Left lung (tissue), 10 donors: ENCODE data around the gene PTPRC. TPM values are rescaled to one million over a fixed set of nuclear protein-coding genes. Genes with fewer than 3 reads are reported as not detected.

Source experiments
- ATAC-seq: fragments of 200-7000 bp; cut with Tn5 transposase; one replicate; pipeline ENCODE4 v1.9.1; 2020; ENCODE audit warnings: moderate library complexity
- DNase-seq, 4 donors: peaks; one replicate each; pipeline ENCODE4 v3.0.0-alpha.2; 2013 to 2020
- H3K27ac ChIP-seq, 2 donors: fragments of 200-600 bp; sonication (generic) in 1 of 2; one replicate each; pipeline versions ENCODE4 v1.5.0 to v1.8.0; 2020 to 2021
- H3K27me3 ChIP-seq, 2 donors: fragments of 200-600 bp; sonication (generic) in 1 of 2; one replicate each; pipeline versions ENCODE4 v1.5.0 to v1.8.0; 2020 to 2021
- H3K36me3 ChIP-seq, 2 donors: fragments of 200-600 bp; sonication (generic) in 1 of 2; one replicate each; pipeline versions ENCODE4 v1.5.0 to v1.8.0; 2020 to 2021
- H3K4me1 ChIP-seq, 2 donors: fragments of 200-600 bp; one replicate each; pipeline ENCODE4 v1.8.0; 2021
- H3K4me3 ChIP-seq, 2 donors: fragments of 200-600 bp; sonication (generic) in 1 of 2; one replicate each; pipeline versions ENCODE4 v1.5.0 to v1.8.0; 2020 to 2021; ENCODE audit warnings: mild to moderate bottlenecking in 1 of 2
- H3K9me3 ChIP-seq, 2 donors: fragments of 200-600 bp; sonication (generic) in 1 of 2; one replicate each; pipeline versions ENCODE4 v1.5.0 to v1.8.0; 2020 to 2021
- intact Hi-C, 2 donors: fragments of 100-400 bp; cut with DNase I; formaldehyde crosslinking; loops; one replicate each; pipeline versions ENCODE4 v1.11.2 to v1.14.2; 2022
- polyA plus RNA-seq, 6 donors: library from polyadenylated mRNA; unstranded; fragments of 120-200 nt; gene quantifications; one replicate each; pipeline ENCODE4 v1.2.1, GENCODE V29; 2013; ENCODE audit not compliant: insufficient read length in 6 of 6
- total RNA-seq, 2 donors: library from RNA; stranded (reverse); fragmentation: NEBNext Ultra II Directional; extraction: Animal tissue kit (Norgen Biotek cat#: 25700); gene quantifications; one replicate each; pipeline ENCODE4 v1.2.1, GENCODE V29; 2021
- TF ChIP-seq, protein P1 (sequence below), 2 donors: fragments of 200-600 bp; sonication (generic) in 1 of 2; IDR thresholded peaks; one replicate each; pipeline versions ENCODE4 v1.5.0 to v1.8.0; 2021; ENCODE audit warnings: antibody characterized with exemption in 2 of 2
- donor health status: DM: no; HTN: yes; CAD: no.
- donor health status: DM: no; HTN: no; CAD: no.

PTPRC gene
- total and polyA plus RNA-seq, 8 donors, result 7.0 to 180 (median 9.9) TPM

DNA sequence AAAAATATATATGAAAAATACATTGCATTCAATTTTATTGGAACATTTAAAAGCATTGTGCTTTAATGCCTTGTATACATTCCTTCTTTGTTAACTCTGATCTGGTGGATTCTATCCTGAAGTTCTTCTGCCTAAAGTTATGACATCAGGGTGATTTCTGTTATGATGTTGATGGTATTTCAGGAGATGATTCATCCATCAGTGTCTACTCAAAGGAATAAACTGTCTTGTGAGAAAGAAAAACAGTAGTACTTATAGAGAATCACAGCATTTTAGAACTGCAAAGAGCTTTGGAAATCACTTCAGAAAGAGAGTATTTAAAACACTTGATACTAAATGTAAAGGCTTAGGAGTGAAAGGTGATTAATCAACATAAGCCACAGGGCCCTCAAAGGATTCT lies 155.7 kb downstream of the PTPRC start:
- no peak overlapping the region for H3K4me3 ChIP-seq
- TF ChIP-seq, protein P1, sequence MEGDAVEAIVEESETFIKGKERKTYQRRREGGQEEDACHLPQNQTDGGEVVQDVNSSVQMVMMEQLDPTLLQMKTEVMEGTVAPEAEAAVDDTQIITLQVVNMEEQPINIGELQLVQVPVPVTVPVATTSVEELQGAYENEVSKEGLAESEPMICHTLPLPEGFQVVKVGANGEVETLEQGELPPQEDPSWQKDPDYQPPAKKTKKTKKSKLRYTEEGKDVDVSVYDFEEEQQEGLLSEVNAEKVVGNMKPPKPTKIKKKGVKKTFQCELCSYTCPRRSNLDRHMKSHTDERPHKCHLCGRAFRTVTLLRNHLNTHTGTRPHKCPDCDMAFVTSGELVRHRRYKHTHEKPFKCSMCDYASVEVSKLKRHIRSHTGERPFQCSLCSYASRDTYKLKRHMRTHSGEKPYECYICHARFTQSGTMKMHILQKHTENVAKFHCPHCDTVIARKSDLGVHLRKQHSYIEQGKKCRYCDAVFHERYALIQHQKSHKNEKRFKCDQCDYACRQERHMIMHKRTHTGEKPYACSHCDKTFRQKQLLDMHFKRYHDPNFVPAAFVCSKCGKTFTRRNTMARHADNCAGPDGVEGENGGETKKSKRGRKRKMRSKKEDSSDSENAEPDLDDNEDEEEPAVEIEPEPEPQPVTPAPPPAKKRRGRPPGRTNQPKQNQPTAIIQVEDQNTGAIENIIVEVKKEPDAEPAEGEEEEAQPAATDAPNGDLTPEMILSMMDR (IDR thresholded peaks at IDR 0.05), result no peak
- H3K36me3 ChIP-seq, result no peaks in the 10 kb centered on the region
- DNase-seq, result no peak
- H3K27ac ChIP-seq, result no peak overlapping the region
- H3K27me3 ChIP-seq, result no peaks in the 10 kb centered on the region
- no peaks in the 10 kb centered on the region for H3K4me1 ChIP-seq
- H3K9me3 ChIP-seq, result peaks cover 0 to 16% of the 10 kb centered on the region in 2 donors
- ATAC-seq, result no peak
- intact Hi-C loops, result no loop called here

DNA sequence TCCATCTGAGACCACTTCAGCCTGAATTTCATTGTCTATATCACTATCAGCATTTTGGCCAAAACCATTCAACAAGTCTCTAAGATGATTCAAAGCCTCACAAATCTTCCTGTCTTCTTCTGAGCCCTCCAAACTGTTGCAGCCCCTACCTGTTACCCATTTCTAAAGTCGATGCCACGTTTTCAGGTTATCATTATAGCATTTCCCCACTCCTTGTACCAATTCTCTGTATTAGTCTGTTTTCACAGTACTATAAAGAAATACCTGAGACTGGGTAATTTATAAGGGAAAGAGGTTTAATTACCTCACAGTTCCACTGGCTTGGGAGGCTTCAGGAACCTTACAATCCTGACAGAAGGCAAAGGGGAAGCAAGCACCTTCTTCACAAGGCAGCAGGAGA lies 158.8 kb downstream of the PTPRC start:
- TF ChIP-seq, protein P1 (IDR thresholded peaks at IDR 0.05), result no peak
- intact Hi-C loops, result no loop called here
- Histone ChIP-seq H3K4me1 (no peaks in the 10 kb centered on the region), H3K27me3 (no peaks in the 10 kb centered on the region), H3K9me3 (peaks cover 0 to 16% of the 10 kb centered on the region in 2 donors), H3K4me3 (no peak overlapping the region), H3K27ac (no peak overlapping the region), H3K36me3 (no peaks in the 10 kb centered on the region)
- ATAC-seq (no peak), DNase-seq (no peak)

DNA sequence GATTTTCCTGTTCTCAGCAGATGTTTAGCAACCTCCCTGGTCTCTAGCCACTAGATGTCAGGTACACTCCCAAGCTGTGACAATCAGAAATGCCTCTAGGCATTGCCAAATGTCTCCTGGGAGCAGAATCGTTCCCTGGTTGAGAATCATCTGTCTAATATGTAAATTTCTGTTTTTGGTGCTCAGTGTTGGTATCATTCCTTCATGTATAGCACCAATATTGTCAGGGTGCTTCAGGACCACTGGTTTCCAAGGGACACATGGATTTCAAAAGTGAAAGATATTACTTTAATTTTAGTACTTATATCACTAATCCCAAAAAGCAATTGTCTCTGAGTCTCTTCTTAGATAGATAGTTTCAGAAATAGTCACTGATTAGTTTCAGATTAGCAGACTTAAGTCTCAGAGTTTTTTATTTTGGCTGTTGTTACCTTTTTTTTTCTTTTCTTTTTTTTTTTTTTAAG lies 160.1 kb downstream of the PTPRC start:
- Histone ChIP-seq H3K36me3 (no peaks in the 10 kb centered on the region), H3K4me1 (no peaks in the 10 kb centered on the region), H3K27ac (no peak overlapping the region), H3K27me3 (no peaks in the 10 kb centered on the region), H3K9me3 (peaks cover 0 to 16% of the 10 kb centered on the region in 2 donors), H3K4me3 (no peak overlapping the region)
- ATAC-seq, result no peak
- no peak for DNase-seq
- intact Hi-C loops, result no loop called here
- TF ChIP-seq, protein P1 (IDR thresholded peaks at IDR 0.05), result no peak

DNA sequence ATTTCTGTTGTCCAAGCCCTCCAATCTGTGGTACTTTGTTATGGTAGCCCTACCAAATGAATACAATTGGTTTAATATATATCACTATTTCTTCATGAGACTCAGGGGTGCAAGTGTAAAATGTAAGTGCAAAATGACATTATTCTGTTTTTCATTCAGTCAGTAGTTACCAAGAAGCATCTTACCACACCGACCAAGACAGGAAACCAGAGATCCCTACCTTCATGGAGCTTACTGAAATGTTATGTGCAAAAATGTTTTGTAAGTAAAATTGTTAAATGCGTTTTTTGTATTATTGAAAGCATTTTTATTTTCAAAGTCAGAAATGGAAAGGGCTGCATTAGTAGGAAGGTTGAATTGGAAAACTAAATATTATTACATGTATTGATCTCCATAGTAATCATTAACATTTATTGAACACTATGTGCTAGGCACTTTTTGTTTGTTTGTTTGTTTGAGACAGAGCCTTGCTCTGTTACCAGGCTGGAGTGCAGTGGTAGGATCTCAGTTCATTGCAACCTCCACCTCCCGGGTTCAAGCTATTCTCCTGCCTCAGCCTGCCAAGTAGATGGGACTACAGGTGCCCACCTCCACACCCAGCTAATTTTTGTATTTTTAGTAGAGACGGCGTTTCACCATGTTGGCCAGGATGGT lies 166.8 kb downstream of the PTPRC start:
- intact Hi-C loops, result no loop called here
- TF ChIP-seq, protein P1 (IDR thresholded peaks at IDR 0.05), result no peak
- no peaks in the 10 kb centered on the region for H3K36me3 ChIP-seq
- no peak for DNase-seq
- no peak for ATAC-seq
- no peak overlapping the region for H3K27ac ChIP-seq
- peaks cover 0 to 2% of the 10 kb centered on the region in 2 donors for H3K9me3 ChIP-seq
- no peaks in the 10 kb centered on the region for H3K4me1 ChIP-seq
- H3K4me3 ChIP-seq, result no peak overlapping the region
- H3K27me3 ChIP-seq, result no peaks in the 10 kb centered on the region

DNA sequence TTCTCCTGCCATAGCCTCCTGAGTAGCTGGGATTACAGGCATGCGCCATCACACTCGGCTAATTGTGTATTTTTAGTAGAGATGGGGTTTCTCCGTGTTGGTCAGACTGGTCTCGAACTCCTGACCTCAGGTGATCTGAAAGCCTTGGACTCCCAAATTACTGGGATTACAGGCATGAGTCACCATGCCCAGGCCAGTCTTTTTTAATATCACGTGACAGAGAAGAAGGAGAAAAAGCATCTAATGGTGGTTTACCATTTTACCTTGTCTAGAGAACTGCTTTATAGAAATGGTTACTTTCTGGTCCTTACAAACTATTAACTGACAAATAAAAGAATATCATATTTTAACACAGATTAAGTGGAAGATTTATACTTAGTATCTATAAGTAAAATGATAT lies 168.0 kb downstream of the PTPRC start:
- intact Hi-C loops, result no loop called here
- Histone ChIP-seq H3K36me3 (no peaks in the 10 kb centered on the region), H3K27me3 (no peaks in the 10 kb centered on the region), H3K9me3 (peaks cover 0 to 2% of the 10 kb centered on the region in 2 donors), H3K27ac (no peak overlapping the region), H3K4me1 (no peaks in the 10 kb centered on the region), H3K4me3 (no peak overlapping the region)
- ATAC-seq (no peak), DNase-seq (no peak)
- TF ChIP-seq, protein P1 (IDR thresholded peaks at IDR 0.05), result no peak

Other genes starting within 250 kb of the PTPRC start
- not detected for gene ATP6V1G3, start 98.4 kb upstream of the PTPRC start, total RNA-seq
- not detected for gene ATP6V1G3, start 98.4 kb upstream of the PTPRC start, polyA plus RNA-seq